GM23338 (cell line): ENCODE results near the gene PNKP. TPM values are rescaled to one million over a fixed set of nuclear protein-coding genes. Genes with fewer than 3 reads are reported as not detected.

ENCODE experiments used
- ATAC-seq: fragments of 200-7000 bp; cut with Tn5 transposase; 3 replicates; pipeline ENCODE4 v1.9.1; 2020
- DNase-seq: peaks from one replicate; pipeline ENCODE4 v3.0.0-alpha.2; 2015; ENCODE audit warnings: low spot score
- H2AFZ ChIP-seq: fragments of 200-600 bp; sonication (generic); 2 replicates; pipeline ENCODE4 v1.8.0; 2016; ENCODE audit warnings: antibody characterized with exemption, mild to moderate bottlenecking, moderate library complexity
- H3F3A ChIP-seq: fragments of 200-600 bp; sonication (generic); replicated peaks from 2 replicates; pipeline ENCODE4 v1.8.0; 2017; ENCODE audit warnings: antibody characterized with exemption, mixed run types, low read depth
- H3K27ac ChIP-seq: fragments of 200-600 bp; sonication (generic); 2 replicates; pipeline ENCODE4 v1.6.1; 2016; ENCODE audit warnings: low read depth
- H3K27me3 ChIP-seq: fragments of 200-600 bp; sonication (generic); 2 replicates; pipeline ENCODE4 v1.8.0; 2016; ENCODE audit warnings: mild to moderate bottlenecking, mixed run types, moderate library complexity; ENCODE audit not compliant: insufficient read depth
- H3K36me3 ChIP-seq: fragments of 200-600 bp; sonication (generic); 2 replicates; pipeline ENCODE4 v1.8.0; 2016; ENCODE audit warnings: mild to moderate bottlenecking; ENCODE audit not compliant: insufficient read depth
- H3K4me1 ChIP-seq: fragments of 200-600 bp; sonication (generic); 2 replicates; pipeline ENCODE4 v1.8.0; 2016; ENCODE audit warnings: mild to moderate bottlenecking, moderate library complexity; ENCODE audit not compliant: insufficient read depth
- H3K4me2 ChIP-seq: fragments of 200-600 bp; sonication (generic); 2 replicates; pipeline ENCODE4 v1.7.1; 2017; ENCODE audit warnings: mixed run types
- H3K4me3 ChIP-seq: fragments of 200-600 bp; sonication (generic); 2 replicates; pipeline ENCODE4 v1.6.1; 2016; ENCODE audit warnings: mixed run types
- H3K79me2 ChIP-seq: fragments of 200-600 bp; sonication (generic); replicated peaks from 2 replicates; pipeline ENCODE4 v1.8.0; 2017; ENCODE audit warnings: mild to moderate bottlenecking; ENCODE audit not compliant: insufficient read depth
- H3K9me2 ChIP-seq: fragments of 200-600 bp; sonication (generic); 2 replicates; pipeline ENCODE4 v1.8.0; 2017; ENCODE audit not compliant: insufficient read depth
- H4K20me1 ChIP-seq: fragments of 200-600 bp; sonication (generic); replicated peaks from 2 replicates; pipeline ENCODE4 v1.8.0; 2017; ENCODE audit warnings: mild to moderate bottlenecking; ENCODE audit not compliant: insufficient read depth
- H3K27ac Mint-ChIP-seq: 2 replicates; pipeline ENCODE4 v1.8.0; 2020; ENCODE audit warnings: inconsistent platforms, mild to moderate bottlenecking, moderate library complexity, mixed read lengths
- H3K27me3 Mint-ChIP-seq: 3 replicates; pipeline ENCODE4 v1.8.0; 2022; ENCODE audit warnings: low read depth, mild to moderate bottlenecking, moderate library complexity, mixed read lengths, inconsistent platforms; ENCODE audit not compliant: insufficient read depth, poor library complexity
- H3K36me3 Mint-ChIP-seq: 3 replicates; pipeline ENCODE4 v1.8.0; 2021; ENCODE audit warnings: low read depth, mild to moderate bottlenecking, inconsistent platforms, moderate library complexity, mixed read lengths
- H3K4me1 Mint-ChIP-seq: 3 replicates; pipeline ENCODE4 v1.8.0; 2020; ENCODE audit warnings: mild to moderate bottlenecking, inconsistent platforms, mixed read lengths
- H3K4me3 Mint-ChIP-seq: 3 replicates; pipeline ENCODE4 v1.8.0; 2021; ENCODE audit warnings: moderate library complexity, mild to moderate bottlenecking, inconsistent platforms, mixed read lengths
- H3K9me3 Mint-ChIP-seq: 3 replicates; pipeline ENCODE4 v1.8.0; 2020; ENCODE audit warnings: moderate library complexity, mild to moderate bottlenecking, inconsistent platforms, mixed read lengths
- CREB1 ChIP-seq: fragments of 250-450 bp; sonication (Bioruptor Pico); IDR thresholded peaks from 2 replicates; pipeline ENCODE4 v1.5.0; 2020; ENCODE audit warnings: low read depth, mild to moderate bottlenecking, moderate library complexity
- ETS1 ChIP-seq: IDR thresholded peaks from 2 replicates; pipeline ENCODE4 v1.6.1; 2016; ENCODE audit warnings: antibody characterized with exemption
- EZH2 ChIP-seq: fragments of 200-600 bp; sonication (generic); IDR thresholded peaks from one replicate; pipeline ENCODE4 v1.8.0; 2017; ENCODE audit warnings: antibody characterized with exemption, mild to moderate bottlenecking, low read depth; ENCODE audit not compliant: unreplicated experiment
- JUNB ChIP-seq: IDR thresholded peaks from one replicate; pipeline ENCODE4 v1.6.1; 2016; ENCODE audit warnings: antibody characterized with exemption; ENCODE audit not compliant: unreplicated experiment
- NANOG ChIP-seq: IDR thresholded peaks from 2 replicates; pipeline ENCODE4 v1.6.1; 2016; ENCODE audit warnings: antibody characterized with exemption, borderline replicate concordance
- POLR2AphosphoS5 ChIP-seq: IDR thresholded peaks from 2 replicates; pipeline ENCODE4 v1.6.1; 2016; ENCODE audit warnings: antibody characterized with exemption, low read depth
- REST ChIP-seq: IDR thresholded peaks from one replicate; pipeline ENCODE4 v1.6.1; 2018; ENCODE audit warnings: antibody characterized with exemption; ENCODE audit not compliant: unreplicated experiment
- STAT1 ChIP-seq: IDR thresholded peaks from one replicate; pipeline ENCODE4 v1.6.1; 2016; ENCODE audit warnings: antibody characterized with exemption; ENCODE audit not compliant: unreplicated experiment
- ZNF331 ChIP-seq: fragments of 250-450 bp; sonication (Bioruptor Pico); IDR thresholded peaks from 2 replicates; pipeline ENCODE4 v1.5.0; 2020; ENCODE audit warnings: low read depth, mild to moderate bottlenecking, moderate library complexity
- ZNF462 ChIP-seq: fragments of 250-450 bp; sonication (Bioruptor Pico); IDR thresholded peaks from 2 replicates; pipeline ENCODE4 v1.5.0; 2020; ENCODE audit warnings: mild to moderate bottlenecking, moderate library complexity
- polyA plus RNA-seq: library from polyadenylated mRNA; unstranded; fragments of >200 nt; fragmentation: Nextera tagmentation; extraction: Ambion mirVana; gene quantifications from 2 replicates; pipeline ENCODE4 v1.2.1, GENCODE V29; 2016
- total RNA-seq: library from RNA; depleted of rRNA; stranded (reverse); fragments of >200 nt; shearing (Covaris generic); gene quantifications from 2 replicates; pipeline ENCODE4 v1.2.3, GENCODE V29; 2014

The PNKP gene
- total and polyA plus RNA-seq, 2 experiments from 2014 or later, result 99.6 to 109 TPM

GRCh38 chr19:49850487-49851342 lies 16.7 kb downstream of the PNKP start, which contains the start of gene PTOV1:
Gene PTOV1 (plus strand): TSS chr19:49851159.
- peak; percentile 94 for DNase-seq
- Mint-ChIP-seq H3K27ac (peak within 1 kb of the TSS; percentile 95), H3K4me3 (peak within 1 kb of the TSS; percentile 85), H3K9me3 (peaks cover 10% of the 10 kb centered on the region; the same call in 2 of the 3 replicates), H3K36me3 (peaks cover 43% of the 10 kb centered on the region), H3K4me1 (peaks cover 24% of the 10 kb centered on the region), H3K27me3 (peaks cover 24% of the 10 kb centered on the region)
- peak; percentile 75 for ATAC-seq
- H3K4me3 ChIP-seq, result peak within 1 kb of the TSS; percentile 88
- peaks cover 31% of the 10 kb centered on the region for H4K20me1 ChIP-seq
- H3K36me3 ChIP-seq, result no peaks in the 10 kb centered on the region; the same call in 1 of the 2 replicates
- TF ChIP-seq POLR2AphosphoS5, result peak; percentile 44
- TF ChIP-seq ETS1, result peak; percentile 46; the same call in 1 of the 2 replicates
- no peak for TF ChIP-seq ZNF331 (CRISPR knock-in tag)
- peak; percentile 97 for TF ChIP-seq CREB1 (CRISPR knock-in tag)
- peaks cover 37% of the 10 kb centered on the region for H3K79me2 ChIP-seq
- H3K27me3 ChIP-seq, result no peaks in the 10 kb centered on the region
- peak within 1 kb of the TSS; percentile 99 for H3K27ac ChIP-seq
- peak within 1 kb of the TSS; percentile 83; the same call in 1 of the 2 replicates for H2AFZ ChIP-seq
- peaks cover 25% of the 10 kb centered on the region for H3F3A ChIP-seq
- H3K4me1 ChIP-seq, result peaks cover 21% of the 10 kb centered on the region
- 0 out of 2 replicates have a peak, but pooled peaks cover 3% of the 10 kb centered on the region for H3K9me2 ChIP-seq
- peak within 1 kb of the TSS; percentile 95 for H3K4me2 ChIP-seq

GRCh38 chr19:49850221-49850486 lies 17.2 kb downstream of the PNKP start:
- Histone ChIP-seq H3K79me2 (peaks cover 37% of the 10 kb centered on the region), H3K4me1 (peaks cover 21% of the 10 kb centered on the region), H3K27ac (0 out of 2 replicates have a peak overlapping the region, but pooled peaks have one; percentile 24), H3F3A (peaks cover 22% of the 10 kb centered on the region), H3K9me2 (0 out of 2 replicates have a peak, but pooled peaks cover 3% of the 10 kb centered on the region), H3K4me2 (peak overlapping the region; percentile 94), H3K4me3 (peak overlapping the region; percentile 88), H3K36me3 (no peaks in the 10 kb centered on the region; the same call in 1 of the 2 replicates), H3K27me3 (no peaks in the 10 kb centered on the region), H2AFZ (peak overlapping the region; percentile 11; the same call in 1 of the 2 replicates), H4K20me1 (peaks cover 31% of the 10 kb centered on the region)
- H3K27ac Mint-ChIP-seq, result no peak overlapping the region
- DNase-seq, result no peak
- H3K36me3 Mint-ChIP-seq, result peaks cover 37% of the 10 kb centered on the region
- peaks cover 24% of the 10 kb centered on the region for H3K4me1 Mint-ChIP-seq
- H3K9me3 Mint-ChIP-seq, result peaks cover 10% of the 10 kb centered on the region; the same call in 2 of the 3 replicates
- H3K27me3 Mint-ChIP-seq, result peaks cover 19% of the 10 kb centered on the region
- peak overlapping the region; percentile 78 for H3K4me3 Mint-ChIP-seq
- peak; percentile 2; the same call in 2 of the 3 replicates for ATAC-seq
- TF ChIP-seq ZNF462 (CRISPR knock-in tag) (no peak), STAT1 (no peak), REST (no peak), JUNB (no peak), EZH2 (no peak), NANOG (no peak)
